ENCODE measurements around the gene ZFP90. TPM values are rescaled to one million over a fixed set of nuclear protein-coding genes. Genes with fewer than 3 reads are reported as not detected.
A peak's percentile ranks its signal among the peaks of the same experiment; 100 is the strongest.

The ZFP90 gene
- total RNA-seq, 4 donors from 2014 or later: 21.3 to 38.2 (median 27.3) TPM

DNA sequence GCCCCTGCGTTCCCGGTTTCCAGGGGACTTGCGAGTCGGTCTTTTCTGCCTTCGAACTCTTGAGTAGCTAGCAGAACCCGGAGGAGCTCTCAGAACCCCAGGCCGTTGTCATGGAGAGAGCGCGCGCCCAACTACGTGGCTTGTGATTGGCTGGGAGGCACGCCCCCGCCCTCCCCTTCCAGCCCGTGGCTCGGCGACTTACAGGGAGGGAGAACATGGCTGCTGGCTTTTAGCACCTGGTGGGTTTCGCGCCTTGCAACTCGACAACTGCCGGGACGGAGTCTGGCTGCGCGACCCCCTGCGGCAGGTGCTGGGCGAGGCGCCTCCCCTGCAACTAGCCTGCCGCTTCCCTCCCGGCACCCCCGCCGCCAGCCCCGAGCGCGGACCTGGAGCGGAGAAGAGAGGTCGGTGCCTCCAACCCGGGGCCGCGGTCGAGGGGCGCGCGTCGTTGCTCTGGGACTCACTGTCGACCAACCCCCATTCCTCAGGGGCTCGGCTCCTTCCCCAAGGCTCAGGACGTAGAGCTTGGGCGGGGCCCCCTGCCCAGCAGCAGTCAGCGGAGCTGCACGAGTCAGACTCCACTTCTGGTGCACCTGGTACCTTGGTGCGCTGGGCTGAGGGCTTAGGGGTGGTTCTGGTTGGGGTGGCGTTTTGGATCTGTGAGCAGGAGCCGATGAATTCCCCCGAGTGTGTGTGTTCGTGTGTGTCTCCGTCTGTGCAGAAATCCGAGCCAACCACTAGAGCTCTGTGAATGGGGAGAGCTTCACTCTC is 9.0 kb upstream of the ZFP90 start:
- no CpG with 5 or more reads among the region's 56 CpGs for WGBS, 2 donors (ENCODE audit: low coverage in 1 of 2)
- Histone ChIP-seq H3K27ac (peak overlapping the region in 2 of 4 donors; percentile 18 to 63), H3K36me3 (no peaks in the 10 kb centered on the region), H3K27me3 (peaks cover 3% of the 10 kb centered on the region), H3K4me3 (peak overlapping the region; percentile 67 to 68), H3K9me3 (no peaks in the 10 kb centered on the region), H3K4me1 (peaks cover 0 to 24% (median 14%) of the 10 kb centered on the region in 3 donors)
- peak; percentile 97 for ATAC-seq
- TF ChIP-seq POLR2A (IDR thresholded peaks at IDR 0.05): no peak
- no peak for TF ChIP-seq POLR2AphosphoS5 (IDR thresholded peaks at IDR 0.05)
- TF ChIP-seq, protein P1, sequence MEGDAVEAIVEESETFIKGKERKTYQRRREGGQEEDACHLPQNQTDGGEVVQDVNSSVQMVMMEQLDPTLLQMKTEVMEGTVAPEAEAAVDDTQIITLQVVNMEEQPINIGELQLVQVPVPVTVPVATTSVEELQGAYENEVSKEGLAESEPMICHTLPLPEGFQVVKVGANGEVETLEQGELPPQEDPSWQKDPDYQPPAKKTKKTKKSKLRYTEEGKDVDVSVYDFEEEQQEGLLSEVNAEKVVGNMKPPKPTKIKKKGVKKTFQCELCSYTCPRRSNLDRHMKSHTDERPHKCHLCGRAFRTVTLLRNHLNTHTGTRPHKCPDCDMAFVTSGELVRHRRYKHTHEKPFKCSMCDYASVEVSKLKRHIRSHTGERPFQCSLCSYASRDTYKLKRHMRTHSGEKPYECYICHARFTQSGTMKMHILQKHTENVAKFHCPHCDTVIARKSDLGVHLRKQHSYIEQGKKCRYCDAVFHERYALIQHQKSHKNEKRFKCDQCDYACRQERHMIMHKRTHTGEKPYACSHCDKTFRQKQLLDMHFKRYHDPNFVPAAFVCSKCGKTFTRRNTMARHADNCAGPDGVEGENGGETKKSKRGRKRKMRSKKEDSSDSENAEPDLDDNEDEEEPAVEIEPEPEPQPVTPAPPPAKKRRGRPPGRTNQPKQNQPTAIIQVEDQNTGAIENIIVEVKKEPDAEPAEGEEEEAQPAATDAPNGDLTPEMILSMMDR (IDR thresholded peaks at IDR 0.05): no peak
- TF ChIP-seq EP300 (IDR thresholded peaks at IDR 0.05): no peak

DNA sequence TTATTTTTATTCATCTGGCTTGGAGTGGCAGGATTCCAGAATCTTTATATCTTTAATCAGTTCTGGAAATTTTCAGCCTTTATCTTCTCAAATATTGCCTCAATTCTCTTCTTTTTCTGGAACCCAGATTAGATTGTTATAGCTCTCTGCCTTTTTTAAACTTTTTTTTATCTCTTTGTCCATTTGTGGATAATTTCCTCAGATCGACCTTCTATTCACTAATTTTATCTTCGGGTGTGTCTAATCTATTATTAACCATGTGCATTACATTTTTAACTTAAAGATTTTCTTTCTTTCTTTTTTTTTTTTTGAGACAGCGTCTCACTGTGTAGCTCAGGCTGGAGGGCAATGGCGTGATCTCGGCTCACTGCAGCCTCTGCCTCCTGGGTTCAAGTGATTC is 5.2 kb upstream of the ZFP90 start:
- no peaks in the 10 kb centered on the region for H3K27me3 ChIP-seq
- ATAC-seq: no peak
- no peaks in the 10 kb centered on the region for H3K9me3 ChIP-seq
- no peak overlapping the region for H3K27ac ChIP-seq
- no peak overlapping the region for H3K4me3 ChIP-seq
- WGBS, 2 donors (ENCODE audit: low coverage in 1 of 2): 99 to 100% methylated on average over 2 to 4 of the region's 5 CpGs
- H3K36me3 ChIP-seq: no peaks in the 10 kb centered on the region
- H3K4me1 ChIP-seq: peaks cover 0 to 20% (median 12%) of the 10 kb centered on the region in 3 donors
- TF ChIP-seq, protein P1 (IDR thresholded peaks at IDR 0.05): no peak
- TF ChIP-seq POLR2AphosphoS5 (IDR thresholded peaks at IDR 0.05): no peak
- TF ChIP-seq POLR2A (IDR thresholded peaks at IDR 0.05): no peak
- no peak for TF ChIP-seq EP300 (IDR thresholded peaks at IDR 0.05)

DNA sequence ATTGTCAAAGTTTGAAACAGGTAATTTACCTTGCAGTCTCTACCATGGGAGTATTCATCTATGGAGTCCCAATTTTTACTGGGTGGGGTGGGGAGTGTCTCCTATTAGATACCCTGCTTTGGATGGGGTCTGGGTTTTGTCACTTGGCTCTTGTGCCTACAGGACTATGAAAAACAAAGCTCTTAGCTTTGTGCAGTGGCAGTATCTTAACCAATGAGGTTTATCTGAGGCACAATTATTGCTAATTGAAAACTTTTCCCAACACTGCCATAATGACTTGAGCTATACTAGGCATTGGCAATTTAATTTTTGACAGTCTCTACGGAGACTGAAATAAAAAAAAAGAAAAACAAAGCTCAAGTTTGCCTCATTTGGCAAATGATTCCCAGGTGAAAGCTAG is 3.8 kb upstream of the ZFP90 start:
- Histone ChIP-seq H3K4me1 (peaks cover 0 to 16% (median 4%) of the 10 kb centered on the region in 3 donors), H3K27ac (no peak overlapping the region), H3K4me3 (no peak overlapping the region), H3K9me3 (no peaks in the 10 kb centered on the region), H3K27me3 (no peaks in the 10 kb centered on the region), H3K36me3 (no peaks in the 10 kb centered on the region)
- WGBS, 2 donors (ENCODE audit: low coverage in 1 of 2): 33 to 67% methylated on average over 1 of the region's 1 CpG
- TF ChIP-seq, protein P1 (IDR thresholded peaks at IDR 0.05): no peak
- no peak for TF ChIP-seq POLR2A (IDR thresholded peaks at IDR 0.05)
- no peak for TF ChIP-seq POLR2AphosphoS5 (IDR thresholded peaks at IDR 0.05)
- no peak for TF ChIP-seq EP300 (IDR thresholded peaks at IDR 0.05)
- no peak for ATAC-seq

DNA sequence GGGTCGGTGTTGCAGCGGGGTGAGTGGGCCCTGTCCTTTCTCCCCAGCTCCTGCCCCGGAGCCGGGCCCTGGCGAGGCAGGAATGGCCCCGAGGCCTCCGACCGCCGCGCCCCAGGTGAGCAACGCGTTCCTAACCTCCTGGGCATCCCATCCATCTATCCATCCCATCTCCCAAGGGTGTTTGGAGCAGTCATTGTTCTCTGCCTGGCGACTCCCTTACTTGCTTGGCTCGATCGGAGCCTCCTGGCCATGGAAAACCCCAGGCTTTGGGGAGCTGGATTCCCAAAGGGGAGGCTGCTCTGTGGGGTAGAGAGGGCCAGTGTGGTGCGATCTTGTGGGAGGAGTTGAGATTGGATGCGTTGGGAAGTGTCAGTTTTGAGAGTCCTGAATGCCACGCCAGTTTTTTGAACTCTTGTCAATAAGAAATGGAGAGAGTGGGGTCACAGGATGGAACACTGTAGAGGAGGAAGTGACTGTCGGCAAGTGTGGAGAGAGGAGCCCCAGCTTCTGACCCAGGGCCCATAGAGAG is 684 bp downstream of the ZFP90 start:
- no peak for TF ChIP-seq EP300 (IDR thresholded peaks at IDR 0.05)
- no peak for TF ChIP-seq POLR2A (IDR thresholded peaks at IDR 0.05)
- TF ChIP-seq POLR2AphosphoS5 (IDR thresholded peaks at IDR 0.05): no peak
- TF ChIP-seq, protein P1 (IDR thresholded peaks at IDR 0.05): no peak
- Histone ChIP-seq H3K27me3 (no peaks in the 10 kb centered on the region), H3K4me1 (peaks cover 0 to 9% (median 0%) of the 10 kb centered on the region in 3 donors), H3K27ac (peak overlapping the region in 3 of 4 donors; percentile 70 to 86 (median 74)), H3K4me3 (peak overlapping the region; percentile 77 to 93), H3K9me3 (no peaks in the 10 kb centered on the region), H3K36me3 (peaks cover 0 to 34% of the 10 kb centered on the region in 2 donors)
- 13 to 29% methylated on average over 1 to 4 of the region's 19 CpGs for WGBS, 2 donors (ENCODE audit: low coverage in 1 of 2)
- peak; percentile 15 for ATAC-seq

All from gastroesophageal sphincter (tissue), 4 donors.